Skeletal muscle cell (primary cell): ENCODE results near the gene TRMT61A.

Source experiments
- DNase-seq: peaks from one replicate; pipeline ENCODE4 v3.0.0-alpha.2; 2010; ENCODE audit warnings: low read depth
- H3K4me3 ChIP-seq: 2 replicates; pipeline ENCODE4 v1.5.1; 2011; ENCODE audit warnings: low read depth, mild to moderate bottlenecking, control low read depth, low read length, moderate library complexity

TRMT61A gene

GRCh38 chr14:103558071-103558882 is 29.3 kb downstream of the TRMT61A start:
- no peak overlapping the region for H3K4me3 ChIP-seq
- DNase-seq: no peak

- H3K4me3 ChIP-seq: no peak overlapping the region
- no peak for DNase-seq
Observed at GRCh38 chr14:103559766-103560165, 30.8 kb downstream of the TRMT61A start.

GRCh38 chr14:103560691-103561090 is 31.7 kb downstream of the TRMT61A start:
- no peak for DNase-seq
- peak overlapping the region; percentile 92 for H3K4me3 ChIP-seq

- H3K4me3 ChIP-seq: peak overlapping the region; percentile 92
- no peak for DNase-seq
Observed at GRCh38 chr14:103561381-103562178, 32.6 kb downstream of the TRMT61A start.

DNA sequence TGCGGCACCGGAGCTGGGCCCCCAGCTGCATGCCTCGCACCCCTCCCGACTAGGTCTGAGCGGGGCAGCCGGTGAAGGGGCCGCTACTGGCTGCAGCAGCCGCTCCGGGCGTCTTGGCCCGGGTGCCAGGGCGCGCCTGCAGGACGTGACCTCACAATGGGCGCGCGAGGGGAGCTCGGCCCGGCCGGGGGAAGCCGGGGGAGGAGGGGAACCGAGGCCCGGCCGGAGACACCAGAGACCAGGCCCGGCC is 33.1 kb downstream of the TRMT61A start:
- no peak for DNase-seq
- peak overlapping the region; percentile 92 for H3K4me3 ChIP-seq

DNA sequence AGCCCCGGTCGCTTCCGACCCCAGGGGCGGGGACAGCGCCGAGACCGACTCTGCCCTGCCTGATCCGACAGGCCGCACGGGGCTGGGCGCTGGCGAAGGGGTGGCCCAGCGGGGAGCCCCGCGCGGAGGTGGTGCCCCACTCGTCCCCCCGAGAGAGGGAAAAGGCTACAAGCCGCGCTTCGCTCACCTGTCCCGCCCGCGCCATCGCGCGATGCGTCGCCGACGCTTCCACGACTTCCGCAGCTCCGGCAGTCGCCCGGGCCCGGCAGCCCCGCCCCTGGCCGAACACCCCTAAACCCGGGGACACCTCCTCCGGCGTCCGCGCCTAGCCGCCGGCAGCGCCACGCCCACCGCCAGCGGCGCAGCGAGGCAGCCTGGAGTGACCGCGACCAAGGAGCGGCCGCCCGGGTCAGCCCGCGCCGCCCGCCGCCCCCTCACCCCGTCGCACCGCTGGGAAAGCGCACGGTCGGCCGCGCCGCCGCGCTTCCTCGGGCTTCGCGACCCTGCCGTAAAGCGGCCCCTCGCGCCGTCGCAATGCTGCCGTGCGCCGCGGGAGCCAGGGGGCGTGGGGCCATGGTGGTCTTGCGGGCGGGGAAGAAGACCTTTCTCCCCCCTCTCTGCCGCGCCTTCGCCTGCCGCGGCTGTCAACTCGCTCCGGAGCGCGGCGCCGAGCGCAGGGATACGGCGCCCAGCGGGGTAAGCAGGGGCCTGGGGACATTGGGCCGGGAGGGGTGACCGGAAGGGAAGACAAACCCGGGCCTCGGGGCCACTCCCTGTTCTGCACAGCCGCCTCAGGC is 33.6 kb downstream of the TRMT61A start, which contains the start of the genes BAG5 and COA8:
TSS of gene BAG5 (minus strand) at position 229 of the 797 bp plus-strand sequence. CDS start 1,493 bp downstream, outside the sequence.
TSS of gene COA8 (plus strand) at position 532 of the 797 bp plus-strand sequence. CDS start at position 574, 42 bp downstream.
- peak within 1 kb of the TSS; percentile 92 for H3K4me3 ChIP-seq
- DNase-seq: no peak

DNA sequence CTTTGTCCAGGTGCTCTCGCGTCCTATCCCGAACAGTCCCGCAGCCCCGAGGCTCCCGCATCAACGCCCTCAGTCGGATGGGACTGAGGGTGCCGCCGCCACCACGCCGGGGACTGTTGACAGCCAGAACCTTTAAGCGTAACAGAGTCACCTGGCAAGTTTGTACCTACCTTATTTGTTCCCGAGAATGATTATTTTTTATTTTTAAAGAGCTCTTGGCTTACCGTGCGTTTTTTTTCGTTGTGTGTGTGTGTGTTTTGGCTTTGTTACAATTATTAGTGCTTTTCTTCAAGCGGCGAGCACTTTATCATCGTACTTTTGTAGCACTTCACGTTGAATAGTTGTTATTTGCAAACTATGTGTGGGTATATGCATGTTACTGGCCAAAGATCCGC is 34.2 kb downstream of the TRMT61A start:
- H3K4me3 ChIP-seq: peak overlapping the region; percentile 92
- no peak for DNase-seq

DNA sequence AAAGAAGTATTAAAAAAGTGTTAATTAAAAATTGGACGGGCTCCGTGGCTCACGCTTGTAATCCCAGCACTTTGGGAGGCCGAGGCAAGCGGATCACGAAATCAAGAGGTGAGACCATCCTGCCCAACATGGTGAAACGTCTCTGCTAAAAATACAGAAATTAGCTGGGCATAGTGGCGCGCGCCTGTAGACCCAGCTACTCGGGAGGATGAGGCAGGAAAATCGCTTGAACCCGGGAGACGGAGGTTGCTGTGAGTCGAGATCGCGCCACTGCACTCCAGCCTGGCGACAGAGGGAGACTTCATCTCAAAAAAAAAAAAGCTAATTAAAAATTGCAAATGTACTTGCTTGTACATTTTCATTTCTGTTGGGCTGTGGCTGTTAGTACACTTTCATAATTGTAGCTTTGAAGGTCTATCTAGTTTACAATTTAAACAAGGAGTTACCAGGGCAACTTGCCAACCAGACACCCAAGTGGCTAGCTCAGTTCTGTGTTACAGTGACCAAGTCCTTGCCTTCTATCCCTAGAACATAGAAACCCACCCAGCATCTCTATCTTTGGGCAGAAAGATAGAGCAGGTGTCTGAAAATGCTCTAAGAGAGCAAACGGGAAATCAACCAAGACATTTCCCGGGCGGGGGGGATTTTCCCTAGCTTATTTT is 35.0 kb downstream of the TRMT61A start:
- peak overlapping the region; percentile 92 for H3K4me3 ChIP-seq
- DNase-seq: no peak

DNA sequence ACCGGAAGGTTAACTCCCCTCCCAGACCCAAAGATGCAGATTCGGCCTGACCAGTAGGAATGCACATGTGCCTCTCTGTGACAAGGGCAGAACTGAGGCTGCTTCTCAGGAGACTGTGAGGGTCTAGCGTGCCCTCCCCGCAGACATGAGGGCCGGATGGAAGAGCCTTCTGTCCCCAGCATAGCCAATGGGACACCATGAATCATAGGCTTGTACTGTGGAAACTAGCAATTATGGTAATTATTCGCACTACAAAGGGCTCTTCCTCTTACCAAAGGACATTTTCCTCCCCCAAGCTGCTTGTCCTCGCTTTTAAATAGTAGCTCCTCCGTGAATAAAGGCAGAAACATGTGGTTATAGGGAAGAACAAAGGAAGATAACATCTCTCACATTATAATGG is 40.0 kb downstream of the TRMT61A start:
- DNase-seq: no peak
- no peak overlapping the region for H3K4me3 ChIP-seq

- no peak for DNase-seq
- no peak overlapping the region for H3K4me3 ChIP-seq
Observed at GRCh38 chr14:103569408-103569807, 40.4 kb downstream of the TRMT61A start.

DNA sequence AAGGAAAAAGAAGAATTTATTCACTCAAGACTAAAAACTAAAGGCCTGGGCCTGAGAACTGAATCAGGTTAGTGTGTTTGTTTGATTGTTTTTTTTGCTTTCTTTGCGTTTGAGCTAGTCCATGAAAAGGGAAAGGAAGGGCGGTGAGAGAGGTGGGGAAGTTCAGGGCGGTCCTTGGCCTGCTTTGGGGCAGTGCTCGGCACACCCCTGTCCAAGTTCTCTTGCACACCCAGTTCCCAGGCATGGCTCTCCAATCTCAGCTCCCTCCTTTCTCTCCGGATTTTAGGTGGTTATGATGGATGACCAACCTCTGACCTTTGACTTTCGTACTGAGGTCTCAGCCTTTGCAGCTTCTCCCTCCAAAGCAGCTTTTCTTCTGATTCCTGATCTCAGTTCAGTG is 45.1 kb downstream of the TRMT61A start:
- no peak overlapping the region for H3K4me3 ChIP-seq
- no peak for DNase-seq

GRCh38 chr14:103574707-103575285 is 45.8 kb downstream of the TRMT61A start:
- H3K4me3 ChIP-seq: no peak overlapping the region
- no peak for DNase-seq

- DNase-seq: peak; percentile 51
- H3K4me3 ChIP-seq: no peak overlapping the region
Observed at GRCh38 chr14:103576371-103577024, 47.5 kb downstream of the TRMT61A start.

- no peak overlapping the region for H3K4me3 ChIP-seq
- DNase-seq: no peak
Observed at GRCh38 chr14:103578401-103579075, 49.5 kb downstream of the TRMT61A start.

GRCh38 chr14:103581206-103581605 is 52.2 kb downstream of the TRMT61A start:
- DNase-seq: no peak
- H3K4me3 ChIP-seq: no peak overlapping the region

DNA sequence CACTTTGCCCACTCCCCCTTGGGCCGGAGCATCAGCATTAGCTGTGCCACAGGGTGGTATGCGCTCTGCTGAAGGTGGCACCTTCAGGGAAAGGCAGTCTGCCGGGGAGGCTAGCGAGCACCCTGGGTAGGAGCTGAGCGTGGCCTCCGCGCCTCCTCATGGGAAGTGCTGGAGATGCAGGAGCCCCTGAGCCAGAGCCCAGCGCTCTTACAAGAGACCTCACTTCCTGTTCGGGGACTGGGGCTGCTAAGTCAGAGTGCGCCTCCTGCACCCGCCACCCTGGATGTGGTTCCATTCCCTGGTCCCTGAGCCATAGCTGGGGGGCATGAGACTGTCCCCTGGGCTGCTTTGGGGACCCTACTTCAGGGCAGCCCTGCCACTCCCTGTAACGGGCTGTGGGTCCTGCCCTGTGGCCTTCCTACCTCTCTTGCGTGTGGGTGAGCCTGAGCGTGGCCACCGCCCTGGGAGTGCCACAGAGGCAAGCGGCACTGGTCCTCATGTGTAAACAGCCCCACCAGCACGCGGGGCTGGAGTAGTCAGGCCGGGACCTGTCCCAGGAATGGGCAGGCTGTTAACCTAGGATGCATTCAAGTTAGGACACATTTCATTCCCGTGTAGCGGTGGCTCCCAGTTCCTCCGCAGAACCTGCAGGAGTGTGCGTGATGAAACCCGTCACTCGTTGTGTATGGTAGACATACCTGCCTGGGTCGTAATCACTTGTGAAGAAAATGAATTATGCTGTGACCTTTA is 53.1 kb downstream of the TRMT61A start:
- H3K4me3 ChIP-seq: no peak overlapping the region
- DNase-seq: no peak

DNA sequence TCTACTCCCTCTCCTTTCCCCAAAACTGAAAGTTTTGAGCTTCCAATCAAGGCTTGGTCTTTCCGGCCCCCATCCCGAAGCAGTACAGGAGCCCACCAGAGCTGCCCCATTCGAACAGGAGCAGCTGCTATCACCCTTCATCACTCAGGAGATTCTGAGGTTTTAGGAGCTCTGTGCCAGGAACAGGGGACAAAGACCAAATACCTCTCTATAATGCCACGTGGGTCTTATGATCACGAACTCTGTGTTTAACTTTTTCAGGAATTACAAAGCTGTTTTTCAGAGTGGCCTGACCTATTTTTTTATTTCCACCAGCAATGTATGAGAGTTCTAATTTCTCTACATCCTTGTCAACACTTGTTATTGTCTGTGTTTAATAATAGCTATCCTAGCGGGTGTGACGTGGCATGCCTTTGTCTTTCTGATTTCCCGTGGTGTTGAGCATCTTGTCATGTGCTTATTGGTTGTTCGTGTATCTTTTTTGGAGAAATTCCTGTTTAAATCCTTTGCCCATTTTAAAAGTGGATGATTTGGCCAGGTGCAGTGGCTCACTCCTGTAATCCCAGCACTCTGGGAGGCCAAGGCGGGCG is 55.4 kb downstream of the TRMT61A start:
- no peak for DNase-seq
- H3K4me3 ChIP-seq: no peak overlapping the region
